B cell (primary cell): ENCODE results near the gene SGCD.

Source experiments
- CTCF ChIP-seq: fragments of 200-600 bp; IDR thresholded peaks from one replicate; pipeline ENCODE4 v1.8.0; 2022; ENCODE audit warnings: antibody characterized with exemption, mild to moderate bottlenecking
- EZH2 ChIP-seq: IDR thresholded peaks from 2 replicates; pipeline ENCODE4 v1.6.1; 2012; ENCODE audit warnings: borderline replicate concordance, low read depth, mild to moderate bottlenecking, moderate library complexity, low read length; ENCODE audit not compliant: insufficient read depth, poor library complexity, severe bottlenecking

DNA sequence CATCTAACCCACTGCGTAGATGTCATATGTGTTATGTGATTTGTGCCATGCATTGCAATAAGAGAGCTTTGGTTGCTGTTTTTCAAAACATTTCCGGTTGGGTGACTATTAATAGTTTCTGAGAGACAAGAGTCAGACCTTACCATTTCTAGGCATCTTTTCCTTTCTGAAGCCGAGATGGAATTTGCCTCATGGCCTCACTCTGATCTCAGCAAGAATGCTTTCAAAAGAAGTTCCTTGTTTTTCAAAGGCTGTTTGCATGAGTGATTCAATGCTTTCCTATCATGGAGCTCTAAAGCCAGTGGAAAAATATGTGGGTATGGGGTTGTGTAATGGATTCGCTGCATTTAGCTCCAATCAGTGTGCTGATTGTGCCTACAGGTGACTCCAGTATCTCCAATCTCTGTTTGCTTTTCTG is 320.1 kb downstream of the SGCD start:
- TF ChIP-seq CTCF (no peak), EZH2 (no peak)
